Myocyte (in vitro differentiated cells): Measurements from ENCODE around the gene RALGAPB. TPM values are rescaled to one million over a fixed set of nuclear protein-coding genes. Genes with fewer than 3 reads are reported as not detected.

ENCODE experiments used
- DNase-seq: peaks from one replicate; pipeline ENCODE4 v3.0.0-alpha.2; 2012; ENCODE audit warnings: low read depth
- microRNA counts: library from miRNA; unstranded; fragments of <30 nt; microRNA quantifications from one replicate; lab custom pipeline; 2016
- microRNA-seq: library from miRNA; unstranded; fragments of <30 nt; microRNA quantifications from one replicate; pipeline ENCODE4, GENCODE V29; 2016
- total RNA-seq: library from RNA; depleted of rRNA; stranded (reverse); fragments of >200 nt; gene quantifications from 2 replicates; pipeline ENCODE4 v1.2.3, GENCODE V29; 2014

RALGAPB gene
- total RNA-seq, 1 donor from 2014 or later, result 24.3 TPM

- no peak for DNase-seq
Observed at GRCh38 chr20:38604873-38605303, 132.2 kb downstream of the RALGAPB start.

GRCh38 chr20:38607351-38607750 lies 134.7 kb downstream of the RALGAPB start:
- no peak for DNase-seq

GRCh38 chr20:38608188-38608587 lies 135.5 kb downstream of the RALGAPB start:
- DNase-seq, result no peak

GRCh38 chr20:38609815-38610214 lies 137.2 kb downstream of the RALGAPB start:
- DNase-seq, result no peak

GRCh38 chr20:38610521-38610920 lies 137.9 kb downstream of the RALGAPB start:
- DNase-seq, result no peak

- no peak for DNase-seq
Observed at GRCh38 chr20:38612751-38613515, 140.3 kb downstream of the RALGAPB start.

- no peak for DNase-seq
Observed at GRCh38 chr20:38615283-38615682, 142.6 kb downstream of the RALGAPB start.

- no peak for DNase-seq
Observed at GRCh38 chr20:38616457-38616856, 143.8 kb downstream of the RALGAPB start.

- DNase-seq, result no peak
Observed at GRCh38 chr20:38617011-38617829, 144.6 kb downstream of the RALGAPB start.

GRCh38 chr20:38617830-38618196 lies 145.2 kb downstream of the RALGAPB start:
- no peak for DNase-seq

GRCh38 chr20:38620441-38620840 lies 147.8 kb downstream of the RALGAPB start:
- DNase-seq, result no peak

GRCh38 chr20:38623061-38623460 lies 150.4 kb downstream of the RALGAPB start:
- DNase-seq, result no peak

- no peak for DNase-seq
Observed at GRCh38 chr20:38624084-38624483, 151.4 kb downstream of the RALGAPB start.

- no peak for DNase-seq
Observed at GRCh38 chr20:38625896-38626295, 153.3 kb downstream of the RALGAPB start.

- no peak for DNase-seq
Observed at GRCh38 chr20:38626921-38627659, 154.4 kb downstream of the RALGAPB start.

MicroRNAs within 50 kb of the gene (microRNA counts, 767-probe panel; counts per million panel counts)
- not detected for microRNA hsa-miR-548o-3p (lab: Ali Mortazavi, UCI)

Small RNA genes lying within 50 kb of the gene (microRNA-seq; reads per million reads assigned to microRNA genes)
- not detected for gene MIR548O2

Other genes with a start within 250 kb of the RALGAPB start
- gene KIAA1755, start 212.1 kb upstream of the RALGAPB start, total RNA-seq, result 0.16 and 0.57 TPM in 2 replicates
- gene BPI, start 168.7 kb upstream of the RALGAPB start, total RNA-seq, result not detected in 2 replicates
- gene LBP, start 126.4 kb upstream of the RALGAPB start, total RNA-seq, result not detected in 2 replicates
- 3.2 and 3.4 TPM in 2 replicates for gene SNHG17, start 37.5 kb upstream of the RALGAPB start, total RNA-seq
- not detected in 2 replicates for gene ADIG, start 108.4 kb downstream of the RALGAPB start, total RNA-seq
- gene ARHGAP40, start 129.0 kb downstream of the RALGAPB start, total RNA-seq, result not detected in 2 replicates